ENCODE measurements around the gene SLC9C1. TPM values are rescaled to one million over a fixed set of nuclear protein-coding genes. Genes with fewer than 3 reads are reported as not detected.

Gene SLC9C1
- total RNA-seq, 1 donor from 2014 or later = 1.3 TPM

GRCh38 chr3:112116748-112117186, 177.2 kb downstream of the SLC9C1 start:
- Histone ChIP-seq H3K4me1 (peaks cover 20% of the 10 kb centered on the region), H3K36me3 (peaks cover 2% of the 10 kb centered on the region), H3K9me3 (replicated peaks) (no peaks in the 10 kb centered on the region), H3K27ac (replicated peaks) (peak overlapping the region; percentile 49), H3K4me3 (peak overlapping the region; percentile 56), H3K27me3 (ENCODE audit: low read depth) (no peaks in the 10 kb centered on the region)
- peak; percentile 27 for DNase-seq
- TF ChIP-seq CTCF (IDR thresholded peaks at IDR 0.05; ENCODE audit: borderline replicate concordance) = no peak
- intact Hi-C loops (cut with micrococcal nuclease) = loop anchor here (10.0 kb wide), 1 partner anchor 178 kb away; the partner anchor contains the start of gene SLC9C1

- H3K27ac ChIP-seq (replicated peaks) = no peak overlapping the region
- H3K36me3 ChIP-seq = no peaks in the 10 kb centered on the region
- H3K27me3 ChIP-seq (ENCODE audit: low read depth) = no peaks in the 10 kb centered on the region
- no peak for DNase-seq
- no peaks in the 10 kb centered on the region for H3K9me3 ChIP-seq (replicated peaks)
- peaks cover 20% of the 10 kb centered on the region for H3K4me1 ChIP-seq
- TF ChIP-seq CTCF (IDR thresholded peaks at IDR 0.05; ENCODE audit: borderline replicate concordance) = no peak
- H3K4me3 ChIP-seq = no peak overlapping the region
- intact Hi-C loops (cut with micrococcal nuclease) = loop anchor here (10.0 kb wide), 1 partner anchor 179 kb away; the partner anchor contains the start of gene SLC9C1
Measured at GRCh38 chr3:112115806-112116383, 178.1 kb downstream of the SLC9C1 start.

GRCh38 chr3:112115161-112115739, 178.8 kb downstream of the SLC9C1 start:
- intact Hi-C loops (cut with micrococcal nuclease) = loop anchor here (10.0 kb wide), 1 partner anchor 180 kb away; the partner anchor contains the start of gene SLC9C1
- no peak for TF ChIP-seq CTCF (IDR thresholded peaks at IDR 0.05; ENCODE audit: borderline replicate concordance)

GRCh38 chr3:112114576-112115160, 179.3 kb downstream of the SLC9C1 start:
- TF ChIP-seq CTCF (IDR thresholded peaks at IDR 0.05; ENCODE audit: borderline replicate concordance) = no peak
- Histone ChIP-seq H3K27ac (replicated peaks) (no peak overlapping the region), H3K4me1 (peaks cover 20% of the 10 kb centered on the region), H3K9me3 (replicated peaks) (no peaks in the 10 kb centered on the region), H3K36me3 (no peaks in the 10 kb centered on the region), H3K27me3 (ENCODE audit: low read depth) (no peaks in the 10 kb centered on the region), H3K4me3 (no peak overlapping the region)
- no peak for DNase-seq
- intact Hi-C loops (cut with micrococcal nuclease) = loop anchor here (5.0 to 10.0 kb wide), 2 partner anchors 180 to 403 kb away; partner anchors contain the start of gene SLC9C1

More at GRCh38 chr3:112115161-112115739, 178.8 kb downstream of the SLC9C1 start:
- peaks cover 20% of the 10 kb centered on the region for H3K4me1 ChIP-seq
- no peak overlapping the region for H3K4me3 ChIP-seq
- no peaks in the 10 kb centered on the region for H3K27me3 ChIP-seq (ENCODE audit: low read depth)
- no peaks in the 10 kb centered on the region for H3K9me3 ChIP-seq (replicated peaks)
- H3K27ac ChIP-seq (replicated peaks) = no peak overlapping the region
- no peaks in the 10 kb centered on the region for H3K36me3 ChIP-seq
- no peak for DNase-seq

GRCh38 chr3:112111785-112112402, 182.1 kb downstream of the SLC9C1 start:
- Histone ChIP-seq H3K27ac (replicated peaks) (no peak overlapping the region), H3K4me1 (peaks cover 12% of the 10 kb centered on the region), H3K9me3 (replicated peaks) (no peaks in the 10 kb centered on the region), H3K36me3 (no peaks in the 10 kb centered on the region), H3K4me3 (no peak overlapping the region), H3K27me3 (ENCODE audit: low read depth) (no peaks in the 10 kb centered on the region)
- intact Hi-C loops (cut with micrococcal nuclease) = loop anchor here (5.0 to 10.0 kb wide), 2 partner anchors 183 to 405 kb away; partner anchors contain the start of gene SLC9C1
- no peak for DNase-seq
- TF ChIP-seq CTCF (IDR thresholded peaks at IDR 0.05; ENCODE audit: borderline replicate concordance) = peak; percentile 83

Measured in left ventricle myocardium inferior (tissue), 1 donor.